ENCODE results near the gene CPVL. TPM values are rescaled to one million over a fixed set of nuclear protein-coding genes. Genes with fewer than 3 reads are reported as not detected.
A peak's percentile ranks its signal among the peaks of the same experiment; 100 is the strongest.

Gene CPVL
- total and polyA plus RNA-seq, 11 donors = 68.8 to 247 (median 134) TPM

- H3K4me1 ChIP-seq = peaks cover 2 to 47% (median 29%) of the 10 kb centered on the region in 12 donors
- WGBS, 4 donors = 91 to 97% (median 94%) methylated on average over 4 of the region's 4 CpGs
- H3K36me3 ChIP-seq = no peaks in the 10 kb centered on the region
- TF ChIP-seq POLR2A (IDR thresholded peaks at IDR 0.05) = no peak
- no peak for TF ChIP-seq CTCF (IDR thresholded peaks at IDR 0.05)
- no peak overlapping the region for H3K27ac ChIP-seq
- H3K27me3 ChIP-seq = no peaks in the 10 kb centered on the region
- no peak for DNase-seq
- intact Hi-C loops (cut with DNase I) = no loop called here
- no peak overlapping the region for H3K4me3 ChIP-seq
- H3K9me3 ChIP-seq = no peaks in the 10 kb centered on the region
- ATAC-seq = no peak
Measured at GRCh38 chr7:28993371-28993770, 153.0 kb downstream of the CPVL start.

- intact Hi-C loops (cut with DNase I) = no loop called here
- Histone ChIP-seq H3K4me1 (peaks cover 0 to 42% (median 24%) of the 10 kb centered on the region in 12 donors), H3K36me3 (no peaks in the 10 kb centered on the region), H3K27me3 (no peaks in the 10 kb centered on the region), H3K27ac (no peak overlapping the region), H3K9me3 (no peaks in the 10 kb centered on the region), H3K4me3 (no peak overlapping the region)
- ATAC-seq = no peak
- DNase-seq = no peak
- 72 to 79% (median 78%) methylated on average over 1 of the region's 1 CpG for WGBS, 4 donors
- TF ChIP-seq CTCF (IDR thresholded peaks at IDR 0.05) (no peak), POLR2A (IDR thresholded peaks at IDR 0.05) (no peak)
Measured at GRCh38 chr7:28992798-28993197, 153.5 kb downstream of the CPVL start.

- no peaks in the 10 kb centered on the region for H3K27me3 ChIP-seq
- 60 to 67% (median 65%) methylated on average over 11 of the region's 11 CpGs for WGBS, 4 donors
Measured at GRCh38 chr7:28990200-28990960, 156.0 kb downstream of the CPVL start.

More at GRCh38 chr7:28990200-28990960, 156.0 kb downstream of the CPVL start:
- Histone ChIP-seq H3K36me3 (no peaks in the 10 kb centered on the region), H3K4me3 (no peak overlapping the region), H3K27ac (peak overlapping the region in 5 of 12 donors; percentile 16 to 46 (median 29)), H3K4me1 (peaks cover 0 to 52% (median 30%) of the 10 kb centered on the region in 12 donors), H3K9me3 (no peaks in the 10 kb centered on the region)
- DNase-seq = peak; percentile 74 to 85 (median 76)
- peak; percentile 56 to 82 (median 62) for ATAC-seq
- intact Hi-C loops (cut with DNase I) = no loop called here
- no peak for TF ChIP-seq POLR2A (IDR thresholded peaks at IDR 0.05)
- TF ChIP-seq CTCF (IDR thresholded peaks at IDR 0.05) = no peak

Data from heart left ventricle (tissue), 16 donors.